NCI-H446 (cell line): Measurements from ENCODE around the gene HSDL1.

Experiments used
- DNase-seq, 2 experiments: peaks; one replicate each; lab custom pipeline; 2025; lab: John Stamatoyannopoulos, UW

HSDL1 gene

GRCh38 chr16:84107921-84108320 lies 37.1 kb downstream of the HSDL1 start:
- no peak for DNase-seq

- DNase-seq = no peak
Observed at GRCh38 chr16:84105948-84106740, 38.8 kb downstream of the HSDL1 start.

- no peak for DNase-seq
Observed at GRCh38 chr16:84105301-84105815, 39.6 kb downstream of the HSDL1 start.

- no peak for DNase-seq
Observed at GRCh38 chr16:84104231-84104630, 40.7 kb downstream of the HSDL1 start.

GRCh38 chr16:84103678-84104077 lies 41.3 kb downstream of the HSDL1 start:
- DNase-seq = no peak

GRCh38 chr16:84098939-84099338 lies 46.0 kb downstream of the HSDL1 start:
- DNase-seq = no peak

GRCh38 chr16:84096447-84097005 lies 48.5 kb downstream of the HSDL1 start:
- DNase-seq = no peak

- DNase-seq = no peak
Observed at GRCh38 chr16:84095466-84095865, 49.5 kb downstream of the HSDL1 start.

- DNase-seq = no peak
Observed at GRCh38 chr16:84093879-84094270, 51.1 kb downstream of the HSDL1 start.

- DNase-seq = no peak
Observed at GRCh38 chr16:84093120-84093878, 51.7 kb downstream of the HSDL1 start.

GRCh38 chr16:84091460-84091859 lies 53.5 kb downstream of the HSDL1 start:
- no peak for DNase-seq

- no peak for DNase-seq
Observed at GRCh38 chr16:84090211-84090610, 54.8 kb downstream of the HSDL1 start.

GRCh38 chr16:84088695-84089395 lies 56.1 kb downstream of the HSDL1 start:
- no peak for DNase-seq

- no peak for DNase-seq
Observed at GRCh38 chr16:84087466-84088151, 57.4 kb downstream of the HSDL1 start.

GRCh38 chr16:84087001-84087400 lies 58.0 kb downstream of the HSDL1 start:
- no peak for DNase-seq

- DNase-seq = no peak
Observed at GRCh38 chr16:84086341-84086740, 58.6 kb downstream of the HSDL1 start.

GRCh38 chr16:84085773-84086172 lies 59.2 kb downstream of the HSDL1 start:
- no peak for DNase-seq

- no peak for DNase-seq
Observed at GRCh38 chr16:84085271-84085667, 59.7 kb downstream of the HSDL1 start.

- DNase-seq = peak in 1 of 2 experiments; percentile 1
Observed at GRCh38 chr16:84084570-84085270, 60.3 kb downstream of the HSDL1 start.

GRCh38 chr16:84082835-84083569 lies 62.0 kb downstream of the HSDL1 start:
- no peak for DNase-seq
